ENCODE data around the gene TNN.
A peak's percentile ranks its signal among the peaks of the same experiment; 100 is the strongest.

The TNN gene

DNA sequence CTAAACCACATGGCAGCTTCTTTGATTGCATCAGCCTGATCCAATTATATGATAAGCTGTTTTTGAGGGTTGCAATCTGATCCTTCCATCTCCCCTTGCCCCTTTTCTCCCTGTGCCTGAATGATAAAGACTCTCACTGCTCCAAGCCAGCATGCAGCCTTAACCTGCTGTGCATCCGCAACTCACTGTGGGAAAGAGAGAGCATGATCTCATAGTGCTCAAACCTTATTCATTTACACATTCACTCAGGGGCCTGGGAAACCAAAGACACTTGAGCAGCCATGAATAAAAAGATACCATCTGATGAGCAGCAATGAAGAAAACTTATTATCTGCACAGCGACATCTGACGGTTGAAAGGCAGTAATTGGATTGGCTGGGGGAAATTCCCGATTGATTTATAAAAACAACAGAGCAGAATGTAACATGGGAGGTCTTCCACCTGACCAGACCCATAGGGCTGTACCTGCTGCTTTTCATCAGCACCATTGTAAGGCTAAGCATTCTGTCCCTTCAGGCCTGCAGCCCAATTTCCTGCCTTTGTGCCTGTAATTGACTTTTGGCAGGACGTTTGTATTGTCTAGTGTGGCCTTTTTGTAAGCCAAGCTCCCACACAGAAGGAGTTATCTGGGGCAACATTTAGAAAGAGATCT is 62.5 kb downstream of the TNN start:
- Histone ChIP-seq H3K27ac (no peak overlapping the region), H3K4me3 (ENCODE audit: low read depth, low read length) (no peak overlapping the region), H3K36me3 (replicated peaks) (no peaks in the 10 kb centered on the region), H3K27me3 (replicated peaks) (no peaks in the 10 kb centered on the region)
- TF ChIP-seq, protein P1, sequence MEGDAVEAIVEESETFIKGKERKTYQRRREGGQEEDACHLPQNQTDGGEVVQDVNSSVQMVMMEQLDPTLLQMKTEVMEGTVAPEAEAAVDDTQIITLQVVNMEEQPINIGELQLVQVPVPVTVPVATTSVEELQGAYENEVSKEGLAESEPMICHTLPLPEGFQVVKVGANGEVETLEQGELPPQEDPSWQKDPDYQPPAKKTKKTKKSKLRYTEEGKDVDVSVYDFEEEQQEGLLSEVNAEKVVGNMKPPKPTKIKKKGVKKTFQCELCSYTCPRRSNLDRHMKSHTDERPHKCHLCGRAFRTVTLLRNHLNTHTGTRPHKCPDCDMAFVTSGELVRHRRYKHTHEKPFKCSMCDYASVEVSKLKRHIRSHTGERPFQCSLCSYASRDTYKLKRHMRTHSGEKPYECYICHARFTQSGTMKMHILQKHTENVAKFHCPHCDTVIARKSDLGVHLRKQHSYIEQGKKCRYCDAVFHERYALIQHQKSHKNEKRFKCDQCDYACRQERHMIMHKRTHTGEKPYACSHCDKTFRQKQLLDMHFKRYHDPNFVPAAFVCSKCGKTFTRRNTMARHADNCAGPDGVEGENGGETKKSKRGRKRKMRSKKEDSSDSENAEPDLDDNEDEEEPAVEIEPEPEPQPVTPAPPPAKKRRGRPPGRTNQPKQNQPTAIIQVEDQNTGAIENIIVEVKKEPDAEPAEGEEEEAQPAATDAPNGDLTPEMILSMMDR (IDR thresholded peaks at IDR 0.05; ENCODE audit: low read depth, low read length, missing control alignments), result no peak
- in situ Hi-C loops (cut with HindIII; ENCODE audit: low pct_ligation_motif_present, low sequenced_read_pairs), result no loop called here
- peak; percentile 26 for DNase-seq

DNA sequence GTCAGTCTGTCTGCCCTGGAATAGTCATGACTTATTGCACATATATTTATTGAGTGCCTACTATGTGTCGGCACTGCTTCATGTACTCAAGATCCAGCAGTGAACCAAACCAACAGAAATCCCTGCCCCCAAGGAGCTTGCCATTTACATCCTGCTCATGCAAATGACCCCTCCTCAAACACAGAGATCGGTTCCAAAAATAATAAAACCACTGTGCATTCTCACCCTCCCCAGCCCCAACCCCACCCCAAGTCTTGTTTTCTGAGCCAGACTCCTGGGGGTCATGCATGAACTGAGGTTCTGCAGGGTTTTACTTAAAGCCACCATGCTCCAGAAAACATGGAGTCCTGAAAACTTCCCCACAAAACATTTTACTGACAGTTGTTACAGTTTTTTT is 63.0 kb downstream of the TNN start:
- no peaks in the 10 kb centered on the region for H3K27me3 ChIP-seq (replicated peaks)
- H3K36me3 ChIP-seq (replicated peaks), result no peaks in the 10 kb centered on the region
- H3K4me3 ChIP-seq (ENCODE audit: low read depth, low read length), result no peak overlapping the region
- no peak overlapping the region for H3K27ac ChIP-seq
- in situ Hi-C loops (cut with HindIII; ENCODE audit: low pct_ligation_motif_present, low sequenced_read_pairs), result no loop called here
- TF ChIP-seq, protein P1 (IDR thresholded peaks at IDR 0.05; ENCODE audit: low read depth, low read length, missing control alignments), result no peak
- no peak for DNase-seq

DNA sequence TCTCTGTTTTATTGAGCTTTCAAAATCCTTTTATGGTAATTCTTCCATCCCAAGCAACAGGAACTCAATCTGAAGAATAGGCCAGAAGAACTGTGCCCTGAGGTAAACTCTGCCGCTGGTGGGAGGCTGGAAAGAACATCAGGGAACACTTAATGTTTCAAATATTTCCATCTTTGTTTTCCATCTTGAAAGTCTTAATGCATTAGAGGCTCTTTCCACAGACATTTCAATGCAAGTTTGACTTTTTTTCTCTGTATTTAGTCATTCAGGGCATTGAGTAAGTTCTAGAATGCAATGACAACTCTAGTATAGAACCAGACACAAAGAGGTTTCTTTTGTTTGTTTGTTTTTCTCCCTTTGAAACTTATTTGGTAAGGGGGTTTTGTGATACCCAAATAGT is 63.5 kb downstream of the TNN start:
- no peak for DNase-seq
- Histone ChIP-seq H3K27ac (no peak overlapping the region), H3K27me3 (replicated peaks) (no peaks in the 10 kb centered on the region), H3K4me3 (ENCODE audit: low read depth, low read length) (no peak overlapping the region), H3K36me3 (replicated peaks) (no peaks in the 10 kb centered on the region)
- in situ Hi-C loops (cut with HindIII; ENCODE audit: low pct_ligation_motif_present, low sequenced_read_pairs), result no loop called here
- TF ChIP-seq, protein P1 (IDR thresholded peaks at IDR 0.05; ENCODE audit: low read depth, low read length, missing control alignments), result no peak

DNA sequence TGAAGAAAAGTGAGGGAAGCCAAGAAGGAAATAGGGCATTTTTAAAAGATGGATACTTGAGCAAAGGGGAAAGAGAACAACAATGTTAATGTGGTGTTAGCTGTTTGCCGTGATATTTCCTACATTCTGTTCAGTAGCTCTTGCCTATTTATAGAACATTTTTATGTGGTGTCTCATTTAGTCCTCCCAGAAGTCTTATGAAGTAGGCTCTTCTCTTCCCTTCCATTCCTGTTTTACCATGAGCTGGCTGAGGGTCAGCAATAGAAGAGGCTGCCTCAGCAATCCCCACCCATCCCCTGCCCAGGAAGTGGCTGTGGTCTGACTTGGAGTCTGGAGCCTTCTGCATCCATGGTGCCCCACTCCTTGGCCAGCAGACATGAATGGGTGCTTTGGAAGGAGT is 64.8 kb downstream of the TNN start:
- TF ChIP-seq, protein P1 (IDR thresholded peaks at IDR 0.05; ENCODE audit: low read depth, low read length, missing control alignments), result no peak
- DNase-seq, result no peak
- no peaks in the 10 kb centered on the region for H3K27me3 ChIP-seq (replicated peaks)
- in situ Hi-C loops (cut with HindIII; ENCODE audit: low pct_ligation_motif_present, low sequenced_read_pairs), result no loop called here
- no peaks in the 10 kb centered on the region for H3K36me3 ChIP-seq (replicated peaks)
- H3K4me3 ChIP-seq (ENCODE audit: low read depth, low read length), result no peak overlapping the region
- no peak overlapping the region for H3K27ac ChIP-seq

DNA sequence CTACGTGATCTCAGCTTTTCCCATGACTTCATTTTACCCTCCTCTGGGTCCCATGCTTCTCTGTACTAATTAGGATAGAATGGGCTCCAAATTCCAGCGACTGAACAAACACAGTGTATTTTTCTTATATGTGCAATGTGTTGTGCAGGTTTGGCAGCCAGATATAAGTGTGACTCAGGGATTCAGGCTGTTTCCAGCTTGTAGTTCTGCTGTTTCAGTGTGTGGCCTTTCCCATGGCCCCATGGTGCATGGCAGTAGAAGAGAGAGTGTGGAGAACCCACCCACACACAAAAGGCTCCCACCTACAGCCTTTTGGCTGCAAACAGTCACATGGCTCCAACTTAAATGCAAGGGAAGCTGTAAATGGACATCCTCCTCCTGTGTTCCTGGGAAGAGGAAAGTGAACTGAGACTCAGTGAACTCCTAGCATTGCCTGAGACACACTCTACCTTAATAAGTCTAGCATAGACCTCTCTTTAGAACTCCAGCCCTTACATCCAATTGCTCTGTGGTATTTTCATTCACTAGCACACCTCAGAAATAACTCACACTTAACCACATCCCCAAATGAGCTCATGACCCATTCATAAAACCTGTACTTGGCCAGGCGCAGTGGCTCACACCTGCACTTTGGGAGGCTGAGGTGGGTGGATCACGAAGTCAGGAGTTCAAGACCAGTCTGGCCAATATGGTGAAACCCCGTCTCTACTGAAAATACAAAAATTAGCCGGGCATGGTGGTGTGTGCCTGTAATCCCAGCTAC is 66.2 kb downstream of the TNN start:
- Histone ChIP-seq H3K27me3 (replicated peaks) (no peaks in the 10 kb centered on the region), H3K27ac (no peak overlapping the region), H3K36me3 (replicated peaks) (no peaks in the 10 kb centered on the region), H3K4me3 (ENCODE audit: low read depth, low read length) (no peak overlapping the region)
- no peak for DNase-seq
- TF ChIP-seq, protein P1 (IDR thresholded peaks at IDR 0.05; ENCODE audit: low read depth, low read length, missing control alignments), result no peak
- in situ Hi-C loops (cut with HindIII; ENCODE audit: low pct_ligation_motif_present, low sequenced_read_pairs), result no loop called here

Measured in brain microvascular endothelial cell (primary cell).